Prostate gland (tissue), 2 donors: ENCODE data around the gene RFTN2.

Source experiments
- POLR2A ChIP-seq: fragments of 450-650 bp; IDR thresholded peaks from one replicate; pipeline ENCODE4 v1.6.1; 2016; ENCODE audit warnings: antibody characterized with exemption, mild to moderate bottlenecking
- POLR2AphosphoS5 ChIP-seq: sonication (generic); formaldehyde crosslinking; IDR thresholded peaks from one replicate; pipeline ENCODE4 v1.6.1; 2017; ENCODE audit warnings: antibody characterized with exemption
- TF ChIP-seq, protein P1 (sequence below), 4 experiments: fragments of 200-600 bp in 2 of 4; fragments of 450-650 bp in 2 of 4; sonication (generic) in 2 of 4; IDR thresholded peaks; 1 replicate in 3 of 4; 2 replicates in 1 of 4; pipeline ENCODE4 v1.5.1; 2016 to 2019; ENCODE audit warnings: antibody characterized with exemption in 4 of 4, mild to moderate bottlenecking in 2 of 4, moderate library complexity in 2 of 4

DNA sequence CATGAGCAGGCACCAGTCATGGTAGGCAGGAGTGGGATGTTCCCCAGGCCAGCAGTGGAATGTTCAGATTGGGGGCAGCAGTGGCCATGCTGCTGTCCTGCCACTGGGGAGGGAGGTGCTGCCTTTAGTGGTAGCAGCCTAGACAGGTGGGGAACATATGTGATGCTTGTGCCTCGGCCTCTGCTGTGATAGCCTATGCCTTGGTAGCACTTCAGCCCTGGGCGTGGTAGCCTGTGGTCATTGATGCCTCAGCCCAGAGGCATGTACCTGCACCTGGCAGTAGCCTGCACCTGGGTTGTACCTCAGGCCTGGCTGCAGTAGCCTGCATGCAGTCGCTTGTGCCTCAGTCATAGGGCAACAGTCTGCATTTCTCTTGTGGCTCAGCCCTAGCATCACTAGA, 7.1 kb downstream of the RFTN2 start:
- TF ChIP-seq, protein P1, sequence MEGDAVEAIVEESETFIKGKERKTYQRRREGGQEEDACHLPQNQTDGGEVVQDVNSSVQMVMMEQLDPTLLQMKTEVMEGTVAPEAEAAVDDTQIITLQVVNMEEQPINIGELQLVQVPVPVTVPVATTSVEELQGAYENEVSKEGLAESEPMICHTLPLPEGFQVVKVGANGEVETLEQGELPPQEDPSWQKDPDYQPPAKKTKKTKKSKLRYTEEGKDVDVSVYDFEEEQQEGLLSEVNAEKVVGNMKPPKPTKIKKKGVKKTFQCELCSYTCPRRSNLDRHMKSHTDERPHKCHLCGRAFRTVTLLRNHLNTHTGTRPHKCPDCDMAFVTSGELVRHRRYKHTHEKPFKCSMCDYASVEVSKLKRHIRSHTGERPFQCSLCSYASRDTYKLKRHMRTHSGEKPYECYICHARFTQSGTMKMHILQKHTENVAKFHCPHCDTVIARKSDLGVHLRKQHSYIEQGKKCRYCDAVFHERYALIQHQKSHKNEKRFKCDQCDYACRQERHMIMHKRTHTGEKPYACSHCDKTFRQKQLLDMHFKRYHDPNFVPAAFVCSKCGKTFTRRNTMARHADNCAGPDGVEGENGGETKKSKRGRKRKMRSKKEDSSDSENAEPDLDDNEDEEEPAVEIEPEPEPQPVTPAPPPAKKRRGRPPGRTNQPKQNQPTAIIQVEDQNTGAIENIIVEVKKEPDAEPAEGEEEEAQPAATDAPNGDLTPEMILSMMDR (IDR thresholded peaks at IDR 0.05), result no peak
- TF ChIP-seq POLR2AphosphoS5 (no peak), POLR2A (no peak)
